ENCODE measurements around the gene NAV3. TPM values are rescaled to one million over a fixed set of nuclear protein-coding genes. Genes with fewer than 3 reads are reported as not detected.
"Not testable (repeated sequence)": the region's sequence is repeated elsewhere in the genome, so short reads cannot be mapped to it uniquely, and the experiment has no call there.

Gene NAV3
- total RNA-seq, 1 donor from 2014 or later, result 17.0 TPM

GRCh38 chr12:78095623-78096022 lies 264.9 kb downstream of the NAV3 start:
- no peaks in the 10 kb centered on the region for H3K36me3 ChIP-seq (ENCODE audit: control insufficient read depth, insufficient read depth, low read length)
- H3K27me3 ChIP-seq (ENCODE audit: control insufficient read depth, insufficient read depth, low read length), result no peaks in the 10 kb centered on the region
- no peak for TF ChIP-seq CTCF (IDR thresholded peaks at IDR 0.05; ENCODE audit: insufficient read depth, low read length, poor library complexity, severe bottlenecking)
- DNase-seq (ENCODE audit: low read depth), result no peak
- H3K4me3 ChIP-seq (ENCODE audit: low read depth, low read length), result no peak overlapping the region

- Histone ChIP-seq H3K27me3 (ENCODE audit: control insufficient read depth, insufficient read depth, low read length) (no peaks in the 10 kb centered on the region), H3K36me3 (ENCODE audit: control insufficient read depth, insufficient read depth, low read length) (no peaks in the 10 kb centered on the region), H3K4me3 (ENCODE audit: low read depth, low read length) (no peak overlapping the region)
- DNase-seq (ENCODE audit: low read depth), result no peak
- no peak for TF ChIP-seq CTCF (IDR thresholded peaks at IDR 0.05; ENCODE audit: insufficient read depth, low read length, poor library complexity, severe bottlenecking)
Observed at GRCh38 chr12:78096909-78097597, 266.4 kb downstream of the NAV3 start.

GRCh38 chr12:78099806-78100205 lies 269.1 kb downstream of the NAV3 start:
- no peak for DNase-seq (ENCODE audit: low read depth)
- Histone ChIP-seq H3K36me3 (ENCODE audit: control insufficient read depth, insufficient read depth, low read length) (no peaks in the 10 kb centered on the region), H3K27me3 (ENCODE audit: control insufficient read depth, insufficient read depth, low read length) (no peaks in the 10 kb centered on the region), H3K4me3 (ENCODE audit: low read depth, low read length) (no peak overlapping the region)
- TF ChIP-seq CTCF (IDR thresholded peaks at IDR 0.05; ENCODE audit: insufficient read depth, low read length, poor library complexity, severe bottlenecking), result no peak

- no peak for TF ChIP-seq CTCF (IDR thresholded peaks at IDR 0.05; ENCODE audit: insufficient read depth, low read length, poor library complexity, severe bottlenecking)
- DNase-seq (ENCODE audit: low read depth), result no peak
- H3K4me3 ChIP-seq (ENCODE audit: low read depth, low read length), result no peak overlapping the region
- H3K36me3 ChIP-seq (ENCODE audit: control insufficient read depth, insufficient read depth, low read length), result no peaks in the 10 kb centered on the region
- no peaks in the 10 kb centered on the region for H3K27me3 ChIP-seq (ENCODE audit: control insufficient read depth, insufficient read depth, low read length)
Observed at GRCh38 chr12:78101113-78101876, 270.6 kb downstream of the NAV3 start.

- DNase-seq (ENCODE audit: low read depth), result no peak
- no peaks in the 10 kb centered on the region for H3K36me3 ChIP-seq (ENCODE audit: control insufficient read depth, insufficient read depth, low read length)
- no peaks in the 10 kb centered on the region for H3K27me3 ChIP-seq (ENCODE audit: control insufficient read depth, insufficient read depth, low read length)
- TF ChIP-seq CTCF (IDR thresholded peaks at IDR 0.05; ENCODE audit: insufficient read depth, low read length, poor library complexity, severe bottlenecking), result no peak
- no peak overlapping the region for H3K4me3 ChIP-seq (ENCODE audit: low read depth, low read length)
Observed at GRCh38 chr12:78101946-78102635, 271.4 kb downstream of the NAV3 start.

GRCh38 chr12:78102801-78103200 lies 272.1 kb downstream of the NAV3 start:
- H3K4me3 ChIP-seq (ENCODE audit: low read depth, low read length); H3K36me3 ChIP-seq (ENCODE audit: control insufficient read depth, insufficient read depth, low read length); H3K27me3 ChIP-seq (ENCODE audit: control insufficient read depth, insufficient read depth, low read length); DNase-seq (ENCODE audit: low read depth): not testable (repeated sequence)

Data from kidney epithelial cell (primary cell).